ENCODE data around the gene OTUD7B. TPM values are rescaled to one million over a fixed set of nuclear protein-coding genes. Genes with fewer than 3 reads are reported as not detected.
A peak's percentile ranks its signal among the peaks of the same experiment; 100 is the strongest.
"Not testable (repeated sequence)": the region's sequence is repeated elsewhere in the genome, so short reads cannot be mapped to it uniquely, and the experiment has no call there.

Gene OTUD7B
- total RNA-seq, 1 donor = 0.54 TPM

DNA sequence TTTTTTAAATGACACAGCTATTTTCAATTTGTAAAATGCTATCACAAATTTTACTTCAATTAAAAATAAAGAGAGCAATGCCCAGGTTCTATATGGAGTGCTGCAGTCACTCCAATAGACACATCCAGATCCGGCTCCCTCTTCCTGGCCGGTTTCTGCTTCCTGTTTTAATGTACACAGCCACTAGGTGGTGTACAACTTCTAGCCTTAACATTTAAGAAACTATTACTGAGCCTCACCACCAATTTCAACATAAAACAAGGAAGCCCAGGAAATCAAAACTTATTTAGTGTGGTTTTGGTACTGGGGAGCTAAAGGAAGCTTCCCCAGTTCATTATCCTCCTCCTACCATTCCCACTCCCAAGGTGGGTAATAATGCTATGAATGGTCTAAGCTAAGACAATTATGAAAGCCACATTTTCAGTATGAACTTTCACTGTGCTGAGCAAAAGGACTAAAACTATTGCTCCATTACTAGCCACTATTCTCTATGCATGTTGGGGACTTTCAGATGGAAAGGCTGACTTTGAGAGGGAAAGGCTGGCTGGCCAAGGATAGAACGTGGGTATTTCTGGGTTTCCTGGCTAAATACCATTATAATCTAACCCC, 48.4 kb downstream of the OTUD7B start:
- peak; percentile 31 to 77 (median 61) for DNase-seq (ENCODE audit: low read depth in 2 of 3, low spot score in 2 of 3)

DNA sequence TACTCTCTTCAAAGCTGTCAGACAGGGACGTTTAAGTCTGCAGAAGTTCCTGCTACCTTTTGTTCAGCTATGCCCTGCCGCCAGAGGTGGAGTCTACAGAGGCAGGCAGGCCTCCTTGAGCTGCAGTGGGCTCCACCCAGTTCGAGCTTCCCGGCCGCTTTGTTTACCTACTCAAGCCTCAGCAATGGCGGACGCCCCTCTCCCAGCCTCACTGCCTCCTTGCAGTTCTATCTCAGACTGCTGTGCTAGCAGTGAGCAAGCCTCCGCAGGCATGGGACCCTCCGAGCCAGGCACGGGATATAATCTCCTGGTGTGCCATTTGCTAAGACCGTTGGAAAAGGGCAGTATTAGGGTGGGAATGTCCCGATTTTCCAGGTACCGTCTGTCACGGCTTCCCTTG, 53.0 kb downstream of the OTUD7B start:
- not testable (repeated sequence) for DNase-seq (ENCODE audit: low read depth in 2 of 3, low spot score in 2 of 3)

DNA sequence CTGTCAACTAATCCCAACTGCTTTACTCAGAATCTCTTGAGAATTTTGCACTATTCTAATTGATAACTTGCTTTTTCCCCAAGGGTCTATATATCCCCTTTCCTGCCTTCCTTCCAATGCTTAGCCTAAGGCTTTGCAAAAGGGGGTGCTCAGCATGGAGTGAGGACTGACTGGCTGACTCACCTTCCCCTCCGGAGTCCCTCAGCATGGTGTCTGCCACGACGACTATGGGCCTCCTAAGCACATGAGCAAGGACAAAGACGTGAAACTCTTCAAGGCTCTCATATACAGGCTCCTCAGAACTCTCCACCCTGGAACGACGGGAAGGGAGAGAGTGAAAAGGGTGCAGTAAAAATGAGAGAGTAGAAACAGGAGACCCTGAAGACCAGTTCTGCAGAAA, 60.6 kb downstream of the OTUD7B start:
- no peak for DNase-seq (ENCODE audit: low read depth in 2 of 3, low spot score in 2 of 3)

DNA sequence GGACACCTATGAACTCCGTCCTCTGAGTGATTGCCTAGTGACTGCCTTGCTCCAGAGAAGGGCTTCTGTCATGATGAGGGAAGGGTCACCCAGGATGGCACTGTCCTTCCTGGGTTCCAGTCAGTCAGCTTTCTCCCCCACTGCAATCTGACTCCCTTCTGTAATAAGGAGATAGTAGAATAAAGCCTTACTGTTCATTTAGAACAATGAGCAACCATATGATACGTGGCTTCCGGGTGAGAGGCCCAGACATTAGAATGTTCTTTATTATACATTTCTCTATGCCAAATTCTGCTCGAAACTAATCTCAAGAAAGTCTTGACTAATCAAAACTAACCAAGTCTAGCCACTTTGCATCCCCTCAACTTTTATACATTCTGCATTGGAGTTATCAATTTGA, 65.3 kb downstream of the OTUD7B start:
- no peak for DNase-seq (ENCODE audit: low read depth in 2 of 3, low spot score in 2 of 3)

DNA sequence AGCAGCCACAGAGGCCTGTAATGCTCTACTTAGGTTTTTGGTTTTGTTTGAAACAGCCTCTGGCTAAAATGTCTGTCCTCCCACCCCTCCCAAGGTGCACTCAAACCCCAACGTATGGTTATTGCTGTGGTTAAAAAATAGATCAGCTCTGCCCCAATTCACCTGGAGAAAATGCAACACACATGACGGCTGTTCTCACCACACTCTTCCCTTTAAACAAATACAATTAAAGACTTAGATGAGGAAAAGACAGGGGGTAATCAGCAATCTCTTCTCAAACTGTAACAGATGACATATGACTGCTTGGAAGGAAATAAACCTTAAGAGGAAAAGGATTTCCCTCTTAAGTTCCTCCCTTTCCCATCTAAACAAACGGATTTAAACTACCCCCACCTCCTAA, 67.6 kb downstream of the OTUD7B start:
- DNase-seq (ENCODE audit: low read depth in 2 of 3, low spot score in 2 of 3) = no peak

DNA sequence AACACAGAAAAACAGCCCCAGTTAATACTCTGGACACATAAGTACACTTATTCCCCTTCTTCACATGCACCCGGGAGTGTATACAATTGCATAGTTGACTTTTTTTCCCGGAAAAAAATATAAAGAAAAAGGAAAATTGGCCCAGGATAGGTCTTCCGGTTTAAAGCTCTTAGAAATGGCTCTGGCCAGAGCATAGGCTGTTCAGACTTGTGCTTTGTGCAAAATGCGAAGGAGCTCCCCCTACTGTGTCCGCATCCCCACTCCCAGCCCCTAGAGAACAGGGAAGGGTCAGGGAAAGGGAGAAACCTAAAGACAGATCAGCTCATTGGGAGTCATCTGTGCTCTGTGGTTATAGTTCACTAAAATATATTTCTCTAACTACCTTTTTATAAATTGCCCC, 68.3 kb downstream of the OTUD7B start:
- no peak for DNase-seq (ENCODE audit: low read depth in 2 of 3, low spot score in 2 of 3)

- DNase-seq (ENCODE audit: low read depth in 2 of 3, low spot score in 2 of 3) = no peak
Observed at GRCh38 chr1:149940427-149940826, 70.1 kb downstream of the OTUD7B start.

DNA sequence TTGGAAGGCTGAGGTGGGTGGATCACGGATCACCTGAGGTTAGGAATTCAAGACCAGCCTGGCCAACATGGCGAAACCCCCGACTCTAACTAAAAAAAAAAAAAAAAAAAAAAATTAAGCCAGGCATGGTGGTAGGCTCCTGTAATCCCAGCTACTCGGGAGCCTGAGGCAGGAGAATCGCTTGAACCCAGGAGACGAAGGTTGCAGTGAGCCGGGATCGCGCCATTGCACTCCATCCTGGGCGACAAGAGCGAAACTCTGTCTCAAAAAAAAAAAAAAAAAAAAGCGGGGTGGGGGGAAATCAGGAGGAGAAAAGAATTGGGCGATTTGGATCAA, 71.9 kb downstream of the OTUD7B start:
- not testable (repeated sequence) for DNase-seq (ENCODE audit: low read depth in 2 of 3, low spot score in 2 of 3)

- DNase-seq (ENCODE audit: low read depth in 2 of 3, low spot score in 2 of 3) = no peak
Observed at GRCh38 chr1:149937759-149938158, 72.8 kb downstream of the OTUD7B start.

GRCh38 chr1:149936992-149937705, 73.4 kb downstream of the OTUD7B start:
- DNase-seq (ENCODE audit: low read depth in 2 of 3, low spot score in 2 of 3) = no peak

DNA sequence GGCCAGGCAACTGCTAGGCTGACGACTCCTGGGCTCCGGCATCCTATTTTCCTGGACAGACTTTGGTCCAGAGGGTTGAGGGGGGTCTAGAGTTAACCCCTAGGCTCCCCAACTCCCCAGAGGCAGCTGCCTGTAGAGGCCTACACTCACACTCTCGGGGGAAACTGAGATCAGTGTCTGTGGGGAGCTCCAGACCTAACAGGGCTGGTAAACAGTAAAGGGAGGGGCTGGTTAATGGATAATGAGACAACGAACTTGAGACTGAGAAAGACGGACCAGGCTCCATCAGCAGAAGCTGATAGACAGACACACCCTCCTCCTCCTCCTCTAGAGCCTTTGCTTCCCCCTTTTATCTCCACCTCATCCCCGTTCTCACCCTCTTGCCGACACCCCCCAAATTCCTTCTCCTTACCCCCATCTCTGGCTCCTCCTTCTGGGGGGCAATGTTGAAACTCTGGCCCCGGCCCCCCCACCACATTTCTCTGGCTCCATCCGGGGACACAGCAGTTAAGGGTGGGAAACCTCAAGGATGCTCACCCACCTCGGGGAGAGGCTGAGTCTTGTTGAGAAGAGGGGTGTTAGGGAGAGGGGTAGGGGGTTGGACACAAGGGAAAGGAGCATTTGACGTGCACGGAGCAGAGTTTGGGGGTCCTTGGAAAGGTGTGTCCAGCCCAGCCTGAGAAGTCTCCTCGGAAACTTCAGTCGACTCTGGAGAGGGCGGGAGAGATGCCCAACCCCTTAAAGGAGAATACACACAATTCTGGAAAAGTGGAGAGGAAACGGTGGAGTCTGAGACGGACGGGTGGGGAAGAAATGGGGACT, 74.1 kb downstream of the OTUD7B start, which contains the start of gene MTMR11:
Gene MTMR11, minus strand, starts transcription at position 710 of the 822 bp plus-strand sequence. Its CDS starts 232 bp downstream, at position 478.
- no peak for DNase-seq (ENCODE audit: low read depth in 2 of 3, low spot score in 2 of 3)

GRCh38 chr1:149934356-149934755, 76.2 kb downstream of the OTUD7B start:
- no peak for DNase-seq (ENCODE audit: low read depth in 2 of 3, low spot score in 2 of 3)

GRCh38 chr1:149933208-149933607, 77.3 kb downstream of the OTUD7B start:
- no peak for DNase-seq (ENCODE audit: low read depth in 2 of 3, low spot score in 2 of 3)

DNA sequence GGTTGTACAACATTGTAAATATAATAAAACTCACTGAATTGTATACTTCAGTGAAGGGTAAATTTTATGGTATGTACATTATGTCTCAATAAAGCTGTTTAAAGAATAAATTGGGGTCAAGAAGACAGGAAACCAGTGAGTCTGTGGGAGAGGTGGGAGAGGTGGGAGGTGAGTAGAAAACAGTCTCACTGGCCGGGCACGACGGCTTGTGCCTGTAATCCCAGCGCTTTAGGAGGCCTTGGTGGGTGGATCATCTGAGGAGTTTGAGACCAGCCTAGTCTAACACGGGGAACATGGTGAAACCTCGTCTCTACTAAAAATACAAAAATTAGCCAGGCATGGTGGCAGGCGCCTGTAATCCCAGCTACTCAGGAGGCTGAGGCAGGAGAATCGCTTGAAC, 78.1 kb downstream of the OTUD7B start:
- DNase-seq (ENCODE audit: low read depth in 2 of 3, low spot score in 2 of 3) = no peak

GRCh38 chr1:149931212-149931790, 79.2 kb downstream of the OTUD7B start:
- no peak for DNase-seq (ENCODE audit: low read depth in 2 of 3, low spot score in 2 of 3)

- no peak for DNase-seq (ENCODE audit: low read depth in 2 of 3, low spot score in 2 of 3)
Observed at GRCh38 chr1:149929856-149930255, 80.7 kb downstream of the OTUD7B start.

- DNase-seq (ENCODE audit: low read depth in 2 of 3, low spot score in 2 of 3) = no peak
Observed at GRCh38 chr1:149928401-149928724, 82.2 kb downstream of the OTUD7B start.

GRCh38 chr1:149927563-149928400, 82.7 kb downstream of the OTUD7B start, which contains the start of gene SF3B4:
Gene SF3B4 (minus strand): TSS chr1:149927803. CDS start chr1:149927759, 44 bp downstream.
- peak; percentile 86 to 96 (median 96) for DNase-seq (ENCODE audit: low read depth in 2 of 3, low spot score in 2 of 3)

DNA sequence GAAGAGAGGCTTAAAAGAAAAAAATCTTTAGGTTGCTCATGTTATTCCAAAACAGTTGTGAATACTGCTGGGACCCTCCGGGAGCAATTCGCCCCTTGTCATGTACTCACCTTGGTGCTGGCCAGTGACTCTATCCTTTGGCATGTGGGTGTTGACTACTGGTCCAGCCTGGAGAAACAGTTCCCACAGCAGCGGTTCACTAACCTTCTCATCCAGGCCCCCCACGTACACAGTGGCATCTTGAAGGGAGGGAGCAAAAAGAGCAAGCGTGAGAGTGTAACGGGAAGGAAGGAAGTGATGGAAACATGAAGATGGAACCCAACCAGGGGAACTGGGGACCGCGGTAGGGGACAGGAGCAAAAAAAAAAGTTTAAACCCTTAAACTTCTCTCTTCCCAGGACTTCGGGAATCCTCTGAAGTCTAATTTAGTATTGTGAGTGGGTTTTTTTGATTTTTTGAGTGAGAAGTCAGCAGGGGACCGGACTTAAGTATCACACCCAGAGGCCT, 83.4 kb downstream of the OTUD7B start:
- DNase-seq (ENCODE audit: low read depth in 2 of 3, low spot score in 2 of 3) = no peak

- DNase-seq (ENCODE audit: low read depth in 2 of 3, low spot score in 2 of 3) = no peak
Observed at GRCh38 chr1:149926296-149926695, 84.2 kb downstream of the OTUD7B start.
